Testis (tissue), 3 donors: ENCODE data around the gene PNPLA5. TPM values are rescaled to one million over a fixed set of nuclear protein-coding genes. Genes with fewer than 3 reads are reported as not detected.
A peak's percentile ranks its signal among the peaks of the same experiment; 100 is the strongest.

Experiments
- DNase-seq: peaks from one replicate; pipeline ENCODE4 v3.0.0-alpha.2; 2019
- H3K27ac ChIP-seq, 2 donors: fragments of 200-600 bp; sonication (generic); one replicate each; pipeline ENCODE4 v1.5.1; 2019
- H3K27me3 ChIP-seq: fragments of 200-600 bp; sonication (generic); one replicate; pipeline ENCODE4 v1.5.1; 2019
- H3K36me3 ChIP-seq: fragments of 200-600 bp; sonication (generic); one replicate; pipeline ENCODE4 v1.5.1; 2017; ENCODE audit warnings: low read depth; ENCODE audit errors: missing control alignments
- H3K4me1 ChIP-seq: fragments of 200-600 bp; sonication (generic); one replicate; pipeline ENCODE4 v1.5.1; 2019
- H3K4me3 ChIP-seq, 2 donors: fragments of 200-600 bp; sonication (generic); one replicate each; pipeline ENCODE4 v1.5.1; 2017 to 2019
- H3K9me3 ChIP-seq: fragments of 200-600 bp; sonication (generic); one replicate; pipeline ENCODE4 v1.5.1; 2017
- POLR2A ChIP-seq: fragments of 450-650 bp; IDR thresholded peaks from one replicate; pipeline ENCODE4 v1.6.1; 2017; ENCODE audit warnings: antibody characterized with exemption, mild to moderate bottlenecking, moderate library complexity
- WGBS, 2 donors: methylation state at CpG; one replicate each; pipeline ENCODE4 v1.1.5; 2018; 5-methylcytosine and 5-hydroxymethylcytosine counted together
- intact Hi-C: fragments of 100-400 bp; cut with DNase I; formaldehyde crosslinking; loops from one replicate; pipeline ENCODE4 v1.15.1; 2023; ENCODE audit warnings: low total_unique reads
- polyA plus RNA-seq: library from polyadenylated mRNA; stranded (reverse); fragments of 350-450 nt; fragmentation: Illumina TruSeq; extraction: RNeasy Lipid Tissue Mini Kit (QIAGEN cat#74804); gene quantifications from one replicate; pipeline ENCODE4 v1.2.3, GENCODE V29; 2014; ENCODE audit warnings: low read depth, low replicate concordance; ENCODE audit not compliant: insufficient read depth
- total RNA-seq, 2 donors: library from RNA; depleted of rRNA; stranded (reverse); fragments of >200 nt; gene quantifications; one replicate each; pipeline ENCODE4 v1.2.3, GENCODE V29; 2016
- TF ChIP-seq, protein P1 (sequence below), 3 experiments: fragments of 450-650 bp in 2 of 3; fragments of 200-600 bp in 1 of 3; sonication (generic) in 1 of 3; IDR thresholded peaks; one replicate each; pipeline ENCODE4 v1.5.1; 2016 to 2019; ENCODE audit warnings: antibody characterized with exemption in 3 of 3, mild to moderate bottlenecking in 2 of 3, moderate library complexity in 1 of 3

PNPLA5 gene
- total and polyA plus RNA-seq, 3 donors from 2014 or later = not detected

DNA sequence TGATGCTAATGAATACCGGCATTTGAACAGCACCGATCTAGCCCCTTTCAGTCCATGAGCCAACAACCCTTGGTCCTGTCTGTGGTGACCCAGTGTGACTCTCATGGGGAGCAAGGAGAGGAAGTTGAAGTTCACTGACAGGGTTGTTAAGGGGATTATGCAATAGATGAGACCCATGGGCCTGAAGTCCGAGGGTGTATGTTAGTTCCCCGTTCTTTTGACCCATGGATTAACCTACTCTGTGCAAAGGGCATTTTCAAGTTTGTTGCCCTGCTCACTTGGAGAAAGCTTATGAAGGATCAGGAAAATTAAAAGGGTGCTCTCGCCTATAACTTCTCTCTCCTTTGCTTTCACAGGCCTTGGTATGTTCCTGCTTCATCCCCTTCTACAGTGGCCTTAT, 36.7 kb upstream of the PNPLA5 start:
- no peak overlapping the region for H3K4me3 ChIP-seq
- no peaks in the 10 kb centered on the region for H3K27me3 ChIP-seq
- H3K9me3 ChIP-seq = no peaks in the 10 kb centered on the region
- no peak for TF ChIP-seq POLR2A
- TF ChIP-seq, protein P1, sequence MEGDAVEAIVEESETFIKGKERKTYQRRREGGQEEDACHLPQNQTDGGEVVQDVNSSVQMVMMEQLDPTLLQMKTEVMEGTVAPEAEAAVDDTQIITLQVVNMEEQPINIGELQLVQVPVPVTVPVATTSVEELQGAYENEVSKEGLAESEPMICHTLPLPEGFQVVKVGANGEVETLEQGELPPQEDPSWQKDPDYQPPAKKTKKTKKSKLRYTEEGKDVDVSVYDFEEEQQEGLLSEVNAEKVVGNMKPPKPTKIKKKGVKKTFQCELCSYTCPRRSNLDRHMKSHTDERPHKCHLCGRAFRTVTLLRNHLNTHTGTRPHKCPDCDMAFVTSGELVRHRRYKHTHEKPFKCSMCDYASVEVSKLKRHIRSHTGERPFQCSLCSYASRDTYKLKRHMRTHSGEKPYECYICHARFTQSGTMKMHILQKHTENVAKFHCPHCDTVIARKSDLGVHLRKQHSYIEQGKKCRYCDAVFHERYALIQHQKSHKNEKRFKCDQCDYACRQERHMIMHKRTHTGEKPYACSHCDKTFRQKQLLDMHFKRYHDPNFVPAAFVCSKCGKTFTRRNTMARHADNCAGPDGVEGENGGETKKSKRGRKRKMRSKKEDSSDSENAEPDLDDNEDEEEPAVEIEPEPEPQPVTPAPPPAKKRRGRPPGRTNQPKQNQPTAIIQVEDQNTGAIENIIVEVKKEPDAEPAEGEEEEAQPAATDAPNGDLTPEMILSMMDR (IDR thresholded peaks at IDR 0.05) = no peak
- WGBS, 2 donors = 87 to 88% methylated on average over 5 of the region's 5 CpGs
- no peak for DNase-seq
- no peak overlapping the region for H3K27ac ChIP-seq
- no peaks in the 10 kb centered on the region for H3K36me3 ChIP-seq
- intact Hi-C loops = no loop called here
- H3K4me1 ChIP-seq = peaks cover 6% of the 10 kb centered on the region

DNA sequence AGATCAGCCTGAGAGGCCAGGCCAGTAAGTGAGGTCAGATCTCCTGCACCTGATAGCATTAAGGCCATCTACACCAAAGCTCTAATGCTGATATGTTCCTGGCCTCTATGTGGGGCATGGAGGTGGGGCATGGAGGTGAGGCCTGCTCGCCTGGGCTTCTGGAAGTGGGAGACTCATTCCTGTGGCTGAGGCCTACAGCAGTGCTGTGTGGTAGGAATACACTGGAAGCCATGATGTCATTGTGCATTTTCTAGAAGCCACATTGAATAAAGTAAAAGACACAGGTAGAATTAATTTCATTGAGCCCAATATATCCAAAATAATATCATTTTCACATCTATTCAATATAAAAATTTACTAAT, 34.5 kb upstream of the PNPLA5 start:
- no peaks in the 10 kb centered on the region for H3K9me3 ChIP-seq
- TF ChIP-seq, protein P1 (IDR thresholded peaks at IDR 0.05) = no peak
- TF ChIP-seq POLR2A = no peak
- no peaks in the 10 kb centered on the region for H3K27me3 ChIP-seq
- DNase-seq = no peak
- 75 to 87% methylated on average over 1 of the region's 1 CpG for WGBS, 2 donors
- no peaks in the 10 kb centered on the region for H3K36me3 ChIP-seq
- no peak overlapping the region for H3K4me3 ChIP-seq
- peaks cover 6% of the 10 kb centered on the region for H3K4me1 ChIP-seq
- H3K27ac ChIP-seq = no peak overlapping the region
- intact Hi-C loops = no loop called here

DNA sequence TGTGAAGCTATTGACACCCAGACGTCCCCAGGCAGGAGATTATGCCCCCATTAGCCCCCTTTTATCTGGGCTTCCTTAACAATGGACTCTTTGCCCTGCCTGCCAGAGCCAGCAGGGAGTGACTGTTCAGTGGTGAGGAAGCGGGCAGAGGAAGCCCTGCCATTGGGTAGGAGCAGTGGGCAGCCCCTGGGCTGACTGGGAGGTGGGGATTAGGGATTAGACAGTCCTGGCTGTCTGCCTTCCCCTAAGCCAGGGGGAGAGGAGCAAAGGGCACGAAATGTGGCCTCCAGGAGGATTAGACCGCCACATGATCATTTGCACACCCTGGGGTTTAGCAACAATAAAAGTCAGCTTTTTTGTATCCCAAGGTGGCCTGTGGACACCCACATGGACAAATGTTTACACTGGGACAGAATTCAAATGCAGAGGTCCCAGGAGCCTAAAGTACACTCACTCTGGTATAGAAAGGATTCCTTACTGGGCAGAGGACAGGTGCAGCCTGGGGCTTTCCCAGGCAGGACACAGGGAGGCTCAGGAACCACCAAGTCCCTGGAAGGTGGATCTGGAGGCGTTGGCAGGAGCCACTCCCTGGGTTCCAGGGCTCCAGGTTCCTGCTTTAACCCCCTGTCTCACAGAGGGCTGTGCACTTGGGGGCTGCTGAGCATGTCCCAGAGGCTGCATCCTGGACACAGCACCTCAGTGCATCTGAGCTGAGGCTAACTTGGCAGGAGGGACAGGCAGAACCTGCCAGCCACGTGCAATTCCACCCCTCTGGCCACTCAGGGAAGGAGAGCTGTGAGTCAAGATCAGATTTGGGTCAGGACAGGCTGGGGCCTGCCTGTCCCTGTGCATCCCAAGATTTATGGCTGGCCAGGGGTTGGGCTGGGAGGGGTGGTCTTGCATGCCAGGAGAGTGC, 33.9 kb upstream of the PNPLA5 start:
- H3K36me3 ChIP-seq = no peaks in the 10 kb centered on the region
- DNase-seq = no peak
- intact Hi-C loops = no loop called here
- H3K4me1 ChIP-seq = peaks cover 6% of the 10 kb centered on the region
- no peak overlapping the region for H3K27ac ChIP-seq
- no peaks in the 10 kb centered on the region for H3K9me3 ChIP-seq
- no peaks in the 10 kb centered on the region for H3K27me3 ChIP-seq
- no peak overlapping the region for H3K4me3 ChIP-seq
- WGBS, 2 donors = 58 to 64% methylated on average over 4 to 6 of the region's 6 CpGs
- no peak for TF ChIP-seq POLR2A

DNA sequence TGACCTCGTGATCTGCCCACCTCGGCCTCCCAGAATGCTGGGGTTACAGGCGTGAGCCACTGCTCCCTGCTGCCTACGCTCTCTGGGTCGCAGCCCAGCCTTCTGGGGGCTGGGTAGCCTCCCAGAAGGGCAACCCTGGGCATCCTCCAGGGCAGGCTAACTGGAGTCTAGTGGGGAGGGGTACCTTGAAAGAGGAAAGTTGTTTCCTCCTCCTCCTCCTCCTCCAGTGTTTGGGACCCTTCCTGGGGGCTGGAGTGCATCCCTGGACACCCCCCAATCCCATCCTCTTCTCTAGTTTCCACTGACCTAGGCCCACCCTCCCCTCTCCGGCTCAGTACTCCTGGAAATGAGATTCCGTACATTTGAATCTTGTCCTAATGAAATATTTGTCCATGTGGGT, 33.1 kb upstream of the PNPLA5 start:
- Histone ChIP-seq H3K4me3 (no peak overlapping the region), H3K27ac (no peak overlapping the region), H3K4me1 (peaks cover 6% of the 10 kb centered on the region), H3K27me3 (no peaks in the 10 kb centered on the region), H3K9me3 (no peaks in the 10 kb centered on the region), H3K36me3 (no peaks in the 10 kb centered on the region)
- intact Hi-C loops = no loop called here
- 50 to 55% methylated on average over 5 to 7 of the region's 7 CpGs for WGBS, 2 donors
- no peak for DNase-seq
- TF ChIP-seq, protein P1 (IDR thresholded peaks at IDR 0.05) = no peak
- no peak for TF ChIP-seq POLR2A

DNA sequence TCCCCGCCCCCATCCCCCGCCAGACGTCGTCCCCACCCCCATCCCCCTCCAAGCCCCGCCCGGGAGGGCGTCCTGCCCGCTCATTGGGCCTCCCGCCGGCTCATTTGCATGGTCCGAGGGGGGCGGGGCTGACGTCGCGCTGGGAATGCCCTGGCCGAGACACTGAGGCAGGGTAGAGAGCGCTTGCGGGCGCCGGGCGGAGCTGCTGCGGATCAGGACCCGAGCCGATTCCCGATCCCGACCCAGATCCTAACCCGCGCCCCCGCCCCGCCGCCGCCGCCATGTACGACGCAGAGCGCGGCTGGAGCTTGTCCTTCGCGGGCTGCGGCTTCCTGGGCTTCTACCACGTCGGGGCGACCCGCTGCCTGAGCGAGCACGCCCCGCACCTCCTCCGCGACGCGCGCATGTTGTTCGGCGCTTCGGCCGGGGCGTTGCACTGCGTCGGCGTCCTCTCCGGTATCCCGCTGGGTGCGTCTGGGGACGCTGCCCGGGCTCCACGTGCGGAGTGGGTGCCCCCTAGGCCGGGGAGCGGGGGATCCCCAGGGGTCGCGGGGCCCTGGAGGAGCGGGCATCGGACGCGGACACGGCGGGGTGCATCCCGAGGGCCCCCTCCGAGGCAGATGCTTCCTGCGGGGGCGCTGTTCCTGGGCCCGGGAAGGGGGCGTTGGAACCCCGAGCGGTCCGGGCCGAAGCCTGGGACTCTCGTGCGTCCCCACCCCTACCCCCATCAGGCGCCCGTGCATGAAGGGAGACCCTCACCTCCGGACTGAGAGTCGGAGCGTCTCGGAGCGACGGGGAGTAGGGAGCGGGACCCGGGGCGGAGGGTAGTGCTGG, 32.0 kb upstream of the PNPLA5 start, which contains the start of gene PNPLA3:
Gene PNPLA3, plus strand, starts transcription at position 175 of the 834 bp plus-strand sequence. Its CDS starts 107 bp downstream, at position 282.
- intact Hi-C loops = no loop called here
- no peaks in the 10 kb centered on the region for H3K27me3 ChIP-seq
- TF ChIP-seq, protein P1 (IDR thresholded peaks at IDR 0.05) = no peak
- no peak for TF ChIP-seq POLR2A
- H3K9me3 ChIP-seq = no peaks in the 10 kb centered on the region
- H3K36me3 ChIP-seq = no peaks in the 10 kb centered on the region
- 1% methylated on average over 34 of the region's 100 CpGs; no CpG with 5 or more reads in 1 of the 2 donors for WGBS, 2 donors
- no peak within 1 kb of the TSS for H3K27ac ChIP-seq
- peak within 1 kb of the TSS; percentile 44 to 74 for H3K4me3 ChIP-seq
- H3K4me1 ChIP-seq = peaks cover 6% of the 10 kb centered on the region
- DNase-seq = peak; percentile 96
